Loucy (cell line): Measurements from ENCODE around the gene TBX15.

Experiments used
- H2AFZ ChIP-seq: fragments of 200-600 bp; sonication (generic); 2 replicates; pipeline ENCODE4 v1.6.0; 2016; ENCODE audit warnings: antibody characterized with exemption, mild to moderate bottlenecking, low read length, moderate library complexity
- H3F3A ChIP-seq: fragments of 200-600 bp; 2 replicates; pipeline ENCODE4 v1.6.0; 2016; ENCODE audit warnings: antibody characterized with exemption, low read depth, mild to moderate bottlenecking
- H3K27me3 ChIP-seq: fragments of 200-600 bp; sonication (generic); 2 replicates; pipeline ENCODE4 v1.6.1; 2014; ENCODE audit warnings: low read length, mild to moderate bottlenecking; ENCODE audit not compliant: insufficient read depth, poor library complexity, severe bottlenecking
- H3K36me3 ChIP-seq: fragments of 200-600 bp; sonication (generic); 2 replicates; pipeline ENCODE4 v1.6.1; 2016; ENCODE audit warnings: low read length; ENCODE audit not compliant: insufficient read depth
- H3K4me1 ChIP-seq: fragments of 200-600 bp; sonication (generic); 2 replicates; pipeline ENCODE4 v1.5.1; 2014; ENCODE audit warnings: low read length, mild to moderate bottlenecking; ENCODE audit not compliant: insufficient read depth, poor library complexity, severe bottlenecking
- H3K4me2 ChIP-seq: fragments of 200-600 bp; sonication (generic); 2 replicates; pipeline ENCODE4 v1.6.0; 2014; ENCODE audit warnings: antibody characterized with exemption, low read length, low read depth, mild to moderate bottlenecking; ENCODE audit not compliant: poor library complexity, severe bottlenecking
- H3K4me3 ChIP-seq: fragments of 200-600 bp; sonication (generic); 2 replicates; pipeline ENCODE4 v1.5.1; 2014; ENCODE audit warnings: low read length, mild to moderate bottlenecking, mixed read lengths; ENCODE audit not compliant: poor library complexity, severe bottlenecking
- H3K79me2 ChIP-seq: fragments of 200-600 bp; sonication (generic); 2 replicates; pipeline ENCODE4 v1.6.1; 2014; ENCODE audit warnings: low read length; ENCODE audit not compliant: insufficient read depth
- H3K9ac ChIP-seq: fragments of 200-600 bp; sonication (generic); 2 replicates; pipeline ENCODE4 v1.6.0; 2014; ENCODE audit warnings: mild to moderate bottlenecking, low read depth, low read length, moderate library complexity; ENCODE audit not compliant: poor library complexity, severe bottlenecking
- H3K9me2 ChIP-seq: fragments of 200-600 bp; sonication (generic); replicated peaks from 2 replicates; pipeline ENCODE4 v1.6.1; 2016; ENCODE audit warnings: low read depth, low read length, mixed read lengths
- H3K9me3 ChIP-seq: fragments of 200-600 bp; sonication (generic); 2 replicates; pipeline ENCODE4 v1.6.1; 2014; ENCODE audit warnings: mild to moderate bottlenecking, antibody characterized with exemption, low read length, low read depth; ENCODE audit not compliant: insufficient read depth
- H4K20me1 ChIP-seq: fragments of 200-600 bp; sonication (generic); 2 replicates; pipeline ENCODE4 v1.6.0; 2014; ENCODE audit warnings: antibody characterized with exemption, low read length, mild to moderate bottlenecking; ENCODE audit not compliant: insufficient read depth, poor library complexity, severe bottlenecking
- CTCF ChIP-seq: fragments of 200-600 bp; sonication (generic); conservative IDR thresholded peaks from 2 replicates; pipeline ENCODE4 v1.5.1; 2014; ENCODE audit warnings: mild to moderate bottlenecking, antibody characterized with exemption, low read length
- EZH2phosphoT487 ChIP-seq: fragments of 200-600 bp; IDR thresholded peaks from 2 replicates; pipeline ENCODE4 v1.6.1; 2018; ENCODE audit warnings: antibody characterized with exemption, mild to moderate bottlenecking, moderate library complexity, borderline replicate concordance

Gene TBX15

GRCh38 chr1:118961156-118961555 is 27.0 kb downstream of the TBX15 start:
- no peak overlapping the region for H3K4me2 ChIP-seq
- no peak overlapping the region for H3K4me3 ChIP-seq
- no peaks in the 10 kb centered on the region for H3K9me2 ChIP-seq
- H3K9me3 ChIP-seq: no peaks in the 10 kb centered on the region
- no peaks in the 10 kb centered on the region for H3K79me2 ChIP-seq
- H2AFZ ChIP-seq: no peak overlapping the region
- H3K36me3 ChIP-seq: no peaks in the 10 kb centered on the region
- no peaks in the 10 kb centered on the region for H3F3A ChIP-seq
- no peaks in the 10 kb centered on the region for H3K27me3 ChIP-seq
- TF ChIP-seq CTCF (no peak), EZH2phosphoT487 (no peak)
- H3K9ac ChIP-seq: no peak overlapping the region
- no peaks in the 10 kb centered on the region for H4K20me1 ChIP-seq
- H3K4me1 ChIP-seq: no peaks in the 10 kb centered on the region

GRCh38 chr1:118960567-118961136 is 27.5 kb downstream of the TBX15 start:
- no peaks in the 10 kb centered on the region for H3K27me3 ChIP-seq
- no peak overlapping the region for H3K4me2 ChIP-seq
- no peaks in the 10 kb centered on the region for H4K20me1 ChIP-seq
- H3F3A ChIP-seq: no peaks in the 10 kb centered on the region
- no peaks in the 10 kb centered on the region for H3K79me2 ChIP-seq
- no peaks in the 10 kb centered on the region for H3K9me3 ChIP-seq
- H3K4me3 ChIP-seq: no peak overlapping the region
- no peaks in the 10 kb centered on the region for H3K4me1 ChIP-seq
- no peak overlapping the region for H3K9ac ChIP-seq
- TF ChIP-seq CTCF (no peak), EZH2phosphoT487 (no peak)
- no peaks in the 10 kb centered on the region for H3K9me2 ChIP-seq
- no peaks in the 10 kb centered on the region for H3K36me3 ChIP-seq
- no peak overlapping the region for H2AFZ ChIP-seq

GRCh38 chr1:118960026-118960561 is 28.0 kb downstream of the TBX15 start:
- Histone ChIP-seq H3K4me2 (no peak overlapping the region), H3K27me3 (no peaks in the 10 kb centered on the region), H3F3A (no peaks in the 10 kb centered on the region), H3K4me1 (no peaks in the 10 kb centered on the region), H3K9ac (no peak overlapping the region), H3K36me3 (no peaks in the 10 kb centered on the region), H3K4me3 (no peak overlapping the region), H3K79me2 (no peaks in the 10 kb centered on the region), H3K9me3 (no peaks in the 10 kb centered on the region), H4K20me1 (no peaks in the 10 kb centered on the region), H3K9me2 (no peaks in the 10 kb centered on the region), H2AFZ (no peak overlapping the region)
- no peak for TF ChIP-seq CTCF
- TF ChIP-seq EZH2phosphoT487: no peak
